Muscle of arm (tissue), 12 donors: ENCODE measurements around the gene TMEM120B. TPM values are rescaled to one million over a fixed set of nuclear protein-coding genes. Genes with fewer than 3 reads are reported as not detected.
A peak's percentile ranks its signal among the peaks of the same experiment; 100 is the strongest.
"Not testable (repeated sequence)": the region's sequence is repeated elsewhere in the genome, so short reads cannot be mapped to it uniquely, and the experiment has no call there.

Experiments used
- DNase-seq: peaks from one replicate; pipeline ENCODE4 v3.0.0-alpha.2; 2013
- polyA plus RNA-seq, 12 donors: library from polyadenylated mRNA; unstranded; fragments of 120-200 nt; gene quantifications; one replicate each; pipeline ENCODE4 v1.2.1, GENCODE V29; 2013; ENCODE audit not compliant: insufficient read length in 12 of 12

The TMEM120B gene
- polyA plus RNA-seq, 12 donors: 11.1 to 29.8 (median 19.1) TPM; not detected in 1

GRCh38 chr12:121705514-121705913, 7.0 kb upstream of the TMEM120B start:
- no peak for DNase-seq

- no peak for DNase-seq
These were observed 4.1 kb upstream of the TMEM120B start for GRCh38 chr12:121708313-121709063.

DNA sequence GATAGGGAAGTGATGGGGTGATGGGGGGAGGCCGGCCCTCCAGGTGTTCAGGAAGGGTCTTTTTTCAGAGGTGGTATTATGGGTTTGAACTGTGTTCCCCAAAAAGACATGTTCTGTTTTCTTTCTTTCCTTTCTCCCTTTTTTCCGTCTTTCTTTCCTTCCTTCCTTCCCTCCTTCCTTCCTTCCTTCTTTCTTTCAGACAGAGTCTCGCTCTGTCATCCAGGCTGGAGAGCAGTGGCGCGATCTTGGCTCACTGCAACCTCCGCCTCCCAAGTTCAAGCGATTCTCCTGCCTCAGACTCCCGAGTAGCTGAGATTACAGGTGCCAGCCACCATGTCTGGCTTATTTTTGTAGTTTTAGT, 3.5 kb upstream of the TMEM120B start:
- not testable (repeated sequence) for DNase-seq

DNA sequence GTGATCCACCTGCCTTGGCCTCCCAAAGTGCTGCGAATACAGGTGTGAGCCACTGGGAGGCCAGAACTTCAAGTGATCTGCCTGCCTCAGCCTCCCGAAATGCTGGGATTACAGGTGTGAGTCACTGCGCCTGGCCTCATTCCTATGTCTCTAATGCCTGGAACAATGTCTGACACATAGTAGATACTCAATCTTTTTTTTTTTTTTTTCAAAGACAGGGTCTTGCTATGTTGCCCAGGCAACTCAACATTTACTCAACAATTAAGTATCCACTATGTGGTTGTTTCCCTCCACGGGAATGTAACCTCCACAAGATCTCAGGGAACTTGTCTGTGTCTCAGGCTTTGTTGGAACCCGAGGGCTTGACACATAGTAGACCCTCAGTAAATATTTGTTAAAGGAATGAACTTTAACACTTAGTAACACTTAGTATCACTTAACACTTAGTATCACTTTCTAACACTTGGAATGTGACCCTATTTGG, 3.0 kb upstream of the TMEM120B start:
- DNase-seq: no peak

DNA sequence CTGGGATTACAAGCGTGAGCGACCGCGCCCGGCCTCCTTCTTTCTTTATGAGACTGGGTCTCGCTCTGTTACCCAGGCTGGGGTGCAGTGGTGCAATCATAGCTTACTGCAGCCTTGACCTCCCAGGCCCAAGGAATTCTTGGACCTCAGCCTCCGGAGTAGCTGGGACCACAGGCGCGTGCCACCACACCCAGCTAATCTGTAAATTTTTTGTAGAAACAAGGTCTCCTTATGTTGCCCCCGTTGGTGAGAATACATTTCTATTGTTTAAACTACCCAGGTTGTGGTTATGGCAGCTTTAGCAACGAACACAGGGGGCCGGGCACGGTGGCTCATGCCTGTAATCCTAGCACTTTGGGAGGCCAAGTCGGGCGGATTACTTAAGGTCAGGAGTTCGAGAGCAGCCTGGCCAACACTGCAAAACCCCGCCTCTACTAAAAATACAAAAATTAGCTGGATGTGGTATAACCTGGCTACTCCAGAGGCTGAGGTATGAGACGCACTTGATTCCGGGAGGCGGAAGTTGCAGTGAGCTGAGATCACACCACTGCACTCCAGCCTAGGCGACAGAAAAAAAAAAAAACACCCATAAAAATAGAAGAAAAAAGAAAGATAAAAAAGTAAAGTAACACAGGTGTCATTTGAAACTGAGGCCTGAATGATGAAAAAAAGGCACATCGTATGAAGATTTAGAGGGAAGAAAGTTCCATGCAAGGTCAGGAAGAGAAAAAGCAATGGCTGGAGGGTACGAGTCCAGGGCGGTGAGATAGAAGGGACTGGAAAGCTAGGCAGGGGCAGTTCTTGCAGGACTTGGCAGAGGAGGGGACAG, 977 bp upstream of the TMEM120B start:
- DNase-seq: no peak

- peak; percentile 76 for DNase-seq
These were observed 427 bp upstream of the TMEM120B start for GRCh38 chr12:121712190-121712460.

GRCh38 chr12:121713257-121713777, 765 bp downstream of the TMEM120B start:
- DNase-seq: peak; percentile 36

DNA sequence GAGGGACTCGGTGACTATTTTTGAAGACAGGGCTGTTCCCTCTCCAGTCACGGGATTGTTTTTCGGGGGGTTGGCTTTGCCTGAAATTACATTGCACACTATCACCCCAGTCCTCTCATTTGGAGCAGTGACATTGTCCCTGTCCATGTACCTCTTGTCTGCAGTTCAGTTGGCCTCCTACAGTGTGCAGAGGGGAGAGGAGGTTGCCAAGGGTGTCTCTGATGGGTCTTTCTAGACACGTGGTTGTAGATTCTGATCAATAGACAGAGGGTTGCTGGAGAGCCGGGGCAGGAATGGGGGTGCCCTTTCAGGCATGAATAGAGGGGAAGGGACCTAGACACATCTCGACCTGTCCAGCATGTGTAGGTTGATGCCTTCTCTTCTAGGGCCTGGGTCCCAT, 1.2 kb downstream of the TMEM120B start:
- no peak for DNase-seq

- DNase-seq: not testable (repeated sequence)
These were observed 2.5 kb downstream of the TMEM120B start for GRCh38 chr12:121715055-121715454.

DNA sequence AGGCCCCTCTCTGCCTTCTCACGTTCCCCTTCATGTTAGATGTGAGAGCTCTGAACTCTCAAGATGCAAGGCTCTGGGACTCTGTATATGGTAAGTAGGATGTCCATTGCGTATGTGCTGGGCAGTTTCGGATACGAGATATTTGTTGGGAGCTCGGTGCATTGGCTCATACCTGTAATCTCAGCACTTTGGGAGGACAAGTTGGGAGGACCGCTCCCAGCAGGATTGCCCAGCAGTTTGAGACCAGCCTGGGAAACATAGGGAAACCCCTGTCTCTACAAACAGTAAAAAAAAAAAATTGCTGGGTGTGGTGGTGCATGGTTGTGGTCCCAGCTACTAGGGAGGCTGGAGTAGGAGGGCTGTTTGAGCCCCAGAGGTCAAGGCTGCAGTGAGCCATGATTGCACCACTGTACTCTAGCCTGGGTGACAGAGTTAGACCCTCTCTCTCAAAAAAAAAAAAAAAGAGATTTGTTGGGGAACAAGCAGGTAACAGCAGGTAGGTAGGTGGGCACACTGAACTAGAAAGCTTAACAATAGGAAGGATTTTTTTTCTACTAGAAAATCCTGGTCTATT, 3.4 kb downstream of the TMEM120B start:
- no peak for DNase-seq

- DNase-seq: no peak
These were observed 4.6 kb downstream of the TMEM120B start for GRCh38 chr12:121717041-121717699.

DNA sequence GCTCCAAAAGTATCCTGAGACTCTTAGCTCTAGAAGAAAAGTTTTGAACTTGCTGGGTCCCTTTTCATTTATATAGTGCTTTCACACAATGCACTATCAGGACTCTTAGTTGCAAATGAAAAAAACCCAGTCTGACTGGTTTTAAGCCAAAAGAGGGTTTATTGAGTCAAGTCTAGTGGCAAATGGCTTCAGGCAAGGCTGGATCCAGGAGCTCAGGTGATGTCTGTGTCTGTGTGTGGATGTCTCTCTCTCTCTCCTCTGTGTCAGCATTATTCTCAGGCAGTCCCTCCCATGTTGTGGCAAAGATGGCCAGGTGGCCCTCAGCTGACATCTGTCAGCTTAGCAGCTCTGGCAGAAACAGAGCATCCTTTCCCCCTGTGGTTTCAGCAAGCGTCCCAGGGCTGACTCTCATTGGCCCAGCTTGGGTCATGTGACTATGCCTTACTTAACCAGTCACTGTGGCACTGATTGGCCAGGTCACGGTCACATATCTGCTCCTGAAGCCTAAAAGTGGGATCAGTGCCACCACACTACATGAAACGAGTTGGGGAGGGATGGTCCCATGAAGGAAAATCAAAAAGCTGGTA, 6.2 kb downstream of the TMEM120B start:
- DNase-seq: no peak

- DNase-seq: no peak
These were observed 7.4 kb downstream of the TMEM120B start for GRCh38 chr12:121719926-121720414.

- DNase-seq: no peak
These were observed 8.2 kb downstream of the TMEM120B start for GRCh38 chr12:121720762-121721161.

GRCh38 chr12:121722511-121722910, 10.0 kb downstream of the TMEM120B start:
- DNase-seq: no peak

DNA sequence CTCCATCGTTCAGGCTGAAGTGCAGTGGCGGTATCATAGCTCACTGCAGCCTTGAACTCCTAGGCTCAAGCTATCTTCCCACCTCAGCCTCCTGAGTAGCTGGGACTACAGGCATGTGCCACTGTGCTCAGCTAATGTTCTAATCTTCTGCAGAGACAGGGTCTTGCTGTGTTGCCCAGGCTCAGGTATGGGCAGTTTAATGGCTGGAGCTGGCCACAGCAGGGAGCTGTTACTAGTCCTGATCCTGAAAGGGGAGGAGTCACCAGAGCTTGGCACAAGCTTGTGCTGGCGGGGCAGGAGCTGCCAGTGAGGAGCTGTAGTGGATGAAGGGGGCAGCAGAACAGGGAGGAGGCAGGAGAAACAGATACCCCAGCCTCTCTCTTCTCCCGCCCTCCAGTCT, 10.6 kb downstream of the TMEM120B start:
- no peak for DNase-seq

- no peak for DNase-seq
These were observed 12.4 kb downstream of the TMEM120B start for GRCh38 chr12:121724925-121725324.

GRCh38 chr12:121725423-121725822, 12.9 kb downstream of the TMEM120B start:
- DNase-seq: no peak

DNA sequence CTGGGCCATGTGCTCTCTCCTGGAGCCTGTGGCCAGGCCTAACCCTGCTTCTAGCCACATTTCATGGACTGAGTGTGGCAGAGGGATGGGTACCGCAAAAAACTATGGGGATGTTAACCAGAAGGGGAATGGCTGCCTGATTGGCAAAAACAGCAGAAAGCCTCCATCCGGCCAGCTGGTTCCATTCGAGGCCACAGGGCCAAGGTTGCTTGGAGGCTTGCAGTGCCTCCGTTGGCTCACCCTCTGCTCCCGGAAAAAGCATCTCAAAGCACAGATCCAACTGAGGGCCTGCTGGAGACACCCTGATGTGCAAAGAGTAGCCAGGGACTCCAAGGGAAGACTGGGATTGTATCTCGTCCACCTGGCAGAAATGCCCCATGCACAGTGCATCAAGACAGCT, 16.5 kb downstream of the TMEM120B start:
- no peak for DNase-seq

- no peak for DNase-seq
These were observed 18.9 kb downstream of the TMEM120B start for GRCh38 chr12:121731473-121731872.

- DNase-seq: no peak
These were observed 21.3 kb downstream of the TMEM120B start for GRCh38 chr12:121733849-121734248.
